Activated T-cell treated with anti-CD3 and anti-CD28 coated beads, Interleukin-2, amount 50 U/mL, for 4 hours (primary cell): Measurements from ENCODE around the gene XPOT. TPM values are rescaled to one million over a fixed set of nuclear protein-coding genes. Genes with fewer than 3 reads are reported as not detected.

Experiments used
- ATAC-seq, 2 donors: fragments of 200-7000 bp; cut with Tn5 transposase; one replicate each; pipeline ENCODE4 v1.10.0; 2021
- DNase-seq: peaks from one replicate; pipeline ENCODE4 v3.0.0-alpha.2; 2020
- H3K27me3 Mint-ChIP-seq: one replicate; pipeline ENCODE4 v1.8.0; 2021; ENCODE audit warnings: low read depth, mixed read lengths
- H3K36me3 Mint-ChIP-seq: one replicate; pipeline ENCODE4 v1.8.0; 2022; ENCODE audit warnings: mixed read lengths; ENCODE audit not compliant: insufficient read depth
- H3K4me1 Mint-ChIP-seq: one replicate; pipeline ENCODE4 v1.8.0; 2021; ENCODE audit warnings: low read depth, mixed read lengths
- H3K4me3 Mint-ChIP-seq: one replicate; pipeline ENCODE4 v1.8.0; 2021; ENCODE audit warnings: mild to moderate bottlenecking, moderate library complexity, mixed read lengths
- H3K9me3 Mint-ChIP-seq: one replicate; pipeline ENCODE4 v1.8.0; 2021; ENCODE audit warnings: mixed read lengths
- total RNA-seq, 3 donors: library from RNA; stranded (reverse); gene quantifications; one replicate each; pipeline ENCODE4 v1.2.1, GENCODE V29; 2021

XPOT gene
- total RNA-seq, 3 donors from 2014 or later: 130 to 143 (median 132) TPM

DNA sequence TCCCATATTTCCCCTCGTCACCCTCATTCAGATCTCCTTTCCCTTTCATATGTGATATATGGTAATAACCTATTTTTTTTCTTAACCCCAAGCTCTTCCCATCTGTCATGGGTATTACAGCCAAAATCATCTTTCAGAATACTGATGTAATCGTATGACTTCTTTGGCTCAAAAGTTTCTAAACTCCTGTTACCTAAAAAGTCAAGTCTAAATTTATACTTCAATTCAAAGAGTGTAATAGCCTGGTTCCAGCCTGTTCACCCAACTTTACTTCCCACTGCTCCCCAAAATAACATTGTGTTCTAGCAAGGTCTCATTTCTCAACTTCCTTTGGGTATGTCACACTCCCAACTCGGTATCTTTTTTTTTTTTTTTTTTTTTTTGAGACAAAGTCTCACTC lies 96.2 kb downstream of the XPOT start:
- peaks cover 24% of the 10 kb centered on the region for H3K36me3 Mint-ChIP-seq
- H3K4me1 Mint-ChIP-seq: peaks cover 3% of the 10 kb centered on the region
- ATAC-seq (no peak), DNase-seq (no peak)
- H3K9me3 Mint-ChIP-seq: no peaks in the 10 kb centered on the region
- H3K4me3 Mint-ChIP-seq: no peak overlapping the region
- no peaks in the 10 kb centered on the region for H3K27me3 Mint-ChIP-seq

Other genes with a start within 250 kb of the XPOT start
- 10 to 100 TPM; 11.1 to 14.3 (median 12.2) TPM for gene KICS2, start 182.1 kb upstream of the XPOT start, total RNA-seq
- gene C12orf56, start 13.6 kb upstream of the XPOT start, total RNA-seq: not detected
- gene TBK1, start 47.7 kb downstream of the XPOT start, total RNA-seq: 10 to 100 TPM; 15.1 to 20.5 (median 15.4) TPM
- 10 to 100 TPM; 44.2 to 47.6 (median 46.2) TPM for gene RASSF3, start 206.1 kb downstream of the XPOT start, total RNA-seq